HCT116 (cell line): ENCODE results near the gene EN2. TPM values are rescaled to one million over a fixed set of nuclear protein-coding genes. Genes with fewer than 3 reads are reported as not detected.

ENCODE experiments used
- ATAC-seq: fragments of 200-7000 bp; cut with Tn5 transposase; 2 replicates; pipeline ENCODE4 v1.9.1; 2020; ENCODE audit warnings: mild to moderate bottlenecking, moderate library complexity
- BruUV-seq: library from RNA; stranded (reverse); fragments of 400-500 nt; replicated peaks from 2 replicates; lab custom pipeline; 2021; lab: Mats Ljungman, UMichigan
- CTCF ChIA-PET: fragments of 300-600 bp; sonication (Branson Sonifier 250); formaldehyde crosslinking; loops from one replicate; lab custom pipeline; 2021; ENCODE audit warnings: antibody characterized with exemption; lab: Charles Lee
- POLR2A ChIA-PET: fragments of 300-600, 350-600 bp; sonication (Branson Sonifier 250); formaldehyde crosslinking; loops from one replicate; lab custom pipeline; 2021; ENCODE audit warnings: antibody characterized with exemption; lab: Charles Lee
- RAD21 ChIA-PET, 2 experiments: fragments of 300-600 bp; sonication (Branson Sonifier 250); formaldehyde crosslinking; loops; one replicate each; lab custom pipeline; 2023; ENCODE audit warnings: low total read pairs in 2 of 2; ENCODE audit not compliant: uncharacterized antibody in 2 of 2, unreplicated experiment in 2 of 2, low non-redundant PET in 1 of 2; lab: Charles Lee
- DNase-seq: peaks from one replicate; pipeline ENCODE4 v3.0.0-alpha.2; 2010; ENCODE audit warnings: low read depth, low spot score
- H2AFZ ChIP-seq: fragments of 200-600 bp; shearing (Covaris generic), sonication (generic); 2 replicates; pipeline ENCODE4 v1.6.1; 2017; ENCODE audit warnings: low read depth, mixed run types, mixed read lengths, antibody characterized with exemption, low read length; ENCODE audit not compliant: poor library complexity, severe bottlenecking
- H3K27ac ChIP-seq: 2 replicates; pipeline ENCODE4 v1.5.1; 2012; ENCODE audit warnings: low read depth, low read length
- H3K27me3 ChIP-seq: fragments of 200-600 bp; sonication (generic); 2 replicates; pipeline ENCODE4 v1.6.1; 2016; ENCODE audit warnings: mixed run types, low read length, mixed read lengths; ENCODE audit not compliant: insufficient read depth
- H3K36me3 ChIP-seq, 2 experiments: fragments of 200-500 bp in 1 of 2; fragments of 200-600 bp in 1 of 2; sonication (Bioruptor generic) in 1 of 2; sonication (generic) in 1 of 2; 2 replicates each; pipeline versions ENCODE4 v1.5.1 to v1.6.1; 2014 to 2016; ENCODE audit warnings: low read length in 2 of 2, inconsistent platforms in 1 of 2, mixed read lengths in 1 of 2, mixed run types in 1 of 2; ENCODE audit not compliant: insufficient read depth in 2 of 2, control insufficient read depth in 1 of 2
- H3K4me1 ChIP-seq, 2 experiments: fragments of 200-600 bp in 1 of 2; sonication (generic) in 1 of 2; 2 replicates each; pipeline versions ENCODE4 v1.5.1 to v1.6.1; 2012 to 2017; ENCODE audit warnings: low read length in 2 of 2, inconsistent platforms in 1 of 2, mild to moderate bottlenecking in 1 of 2, mixed read lengths in 1 of 2, mixed run types in 1 of 2, moderate library complexity in 1 of 2; ENCODE audit not compliant: insufficient read depth in 2 of 2, control insufficient read depth in 1 of 2
- H3K4me2 ChIP-seq: fragments of 200-600 bp; sonication (generic); 2 replicates; pipeline ENCODE4 v1.6.1; 2017; ENCODE audit warnings: mixed run types, low read length, mixed read lengths
- H3K4me3 ChIP-seq, 2 experiments: fragments of 200-600 bp in 1 of 2; sonication (generic) in 1 of 2; replicated peaks in 1 of 2; 2 replicates each; pipeline ENCODE4 v1.5.1; 2011 to 2016; ENCODE audit warnings: low read length in 2 of 2, control low read depth in 1 of 2, low read depth in 1 of 2, mild to moderate bottlenecking in 1 of 2, mixed read lengths in 1 of 2, mixed run types in 1 of 2
- H3K79me2 ChIP-seq: fragments of 200-600 bp; sonication (generic); 2 replicates; pipeline ENCODE4 v1.6.1; 2017; ENCODE audit warnings: mild to moderate bottlenecking, mixed run types, low read length, moderate library complexity, mixed read lengths; ENCODE audit not compliant: insufficient read depth
- H3K9ac ChIP-seq: fragments of 200-600 bp; sonication (generic); 2 replicates; pipeline ENCODE4 v1.6.1; 2016; ENCODE audit warnings: low read length, mixed read lengths
- H3K9me2 ChIP-seq: fragments of 200-600 bp; sonication (generic), shearing (Covaris generic); 2 replicates; pipeline ENCODE4 v1.6.1; 2017; ENCODE audit warnings: mixed run types, mild to moderate bottlenecking, moderate library complexity; ENCODE audit not compliant: insufficient read depth
- H3K9me3 ChIP-seq, 2 experiments: fragments of 200-500 bp in 1 of 2; fragments of 200-600 bp in 1 of 2; sonication (Bioruptor generic) in 1 of 2; sonication (generic) in 1 of 2; 2 replicates each; pipeline ENCODE4 v1.6.1; 2014 to 2017; ENCODE audit warnings: low read length in 2 of 2, mixed read lengths in 2 of 2, inconsistent platforms in 1 of 2, low read depth in 1 of 2, mild to moderate bottlenecking in 1 of 2, mixed run types in 1 of 2, moderate library complexity in 1 of 2; ENCODE audit not compliant: control insufficient read depth in 1 of 2, insufficient read depth in 1 of 2
- H4K20me1 ChIP-seq: fragments of 200-600 bp; sonication (generic), shearing (Covaris generic); 2 replicates; pipeline ENCODE4 v1.6.1; 2017; ENCODE audit warnings: mixed run types, mild to moderate bottlenecking, moderate library complexity; ENCODE audit not compliant: insufficient read depth
- ELF1 ChIP-seq: IDR thresholded peaks from 2 replicates; pipeline ENCODE4 v1.6.1; 2012; ENCODE audit warnings: low read depth, borderline replicate concordance
- EZH2phosphoT487 ChIP-seq: fragments of 200-600 bp; IDR thresholded peaks from 2 replicates; pipeline ENCODE4 v1.6.1; 2018; ENCODE audit warnings: antibody characterized with exemption, borderline replicate concordance
- MAX ChIP-seq: IDR thresholded peaks from 2 replicates; pipeline ENCODE4 v1.6.1; 2012
- intact Hi-C: fragments of 100-400 bp; cut with micrococcal nuclease; formaldehyde crosslinking; loops from 2 replicates; pipeline ENCODE4 v1.10.0; 2022
- total RNA-seq: library from RNA; stranded (reverse); gene quantifications from one replicate; pipeline ENCODE4 v1.2.1, GENCODE V29; 2021; ENCODE audit not compliant: unreplicated experiment
- TF ChIP-seq, protein P1 (sequence below): IDR thresholded peaks from 2 replicates; pipeline ENCODE4 v1.6.1; 2012; ENCODE audit warnings: low read depth

Gene EN2
- total RNA-seq, 1 experiment from 2014 or later, result 0.32 TPM

DNA sequence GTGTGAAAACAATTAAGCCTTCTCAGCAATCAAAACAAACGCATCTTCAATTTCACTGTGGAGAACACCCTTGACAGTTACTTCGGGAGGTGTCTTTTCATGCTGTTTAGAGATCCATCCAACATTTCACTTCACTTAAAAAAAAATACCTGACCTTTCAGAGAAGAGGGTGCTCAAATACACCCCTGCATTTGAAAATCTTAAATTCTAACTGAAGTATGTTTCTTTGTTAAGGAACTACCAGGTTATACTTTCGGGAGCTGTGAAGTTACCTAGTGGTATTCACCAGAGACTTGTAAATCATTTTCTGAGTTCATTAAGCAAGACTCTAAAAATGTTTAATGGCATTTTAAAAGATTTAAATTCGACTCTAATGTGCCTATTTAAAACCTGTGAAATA is 49.6 kb downstream of the EN2 start:
- no peak overlapping the region for H2AFZ ChIP-seq
- H3K27ac ChIP-seq, result no peak overlapping the region
- H3K4me2 ChIP-seq, result no peak overlapping the region
- intact Hi-C loops, result no loop called here
- no peaks in the 10 kb centered on the region for H3K4me1 ChIP-seq
- no peaks in the 10 kb centered on the region for H4K20me1 ChIP-seq
- ChIA-PET POLR2A (no interaction called here), RAD21 (no interaction called here), CTCF (no interaction called here)
- no peak for DNase-seq
- TF ChIP-seq ELF1 (no peak), MAX (no peak), EZH2phosphoT487 (no peak)
- TF ChIP-seq, protein P1, sequence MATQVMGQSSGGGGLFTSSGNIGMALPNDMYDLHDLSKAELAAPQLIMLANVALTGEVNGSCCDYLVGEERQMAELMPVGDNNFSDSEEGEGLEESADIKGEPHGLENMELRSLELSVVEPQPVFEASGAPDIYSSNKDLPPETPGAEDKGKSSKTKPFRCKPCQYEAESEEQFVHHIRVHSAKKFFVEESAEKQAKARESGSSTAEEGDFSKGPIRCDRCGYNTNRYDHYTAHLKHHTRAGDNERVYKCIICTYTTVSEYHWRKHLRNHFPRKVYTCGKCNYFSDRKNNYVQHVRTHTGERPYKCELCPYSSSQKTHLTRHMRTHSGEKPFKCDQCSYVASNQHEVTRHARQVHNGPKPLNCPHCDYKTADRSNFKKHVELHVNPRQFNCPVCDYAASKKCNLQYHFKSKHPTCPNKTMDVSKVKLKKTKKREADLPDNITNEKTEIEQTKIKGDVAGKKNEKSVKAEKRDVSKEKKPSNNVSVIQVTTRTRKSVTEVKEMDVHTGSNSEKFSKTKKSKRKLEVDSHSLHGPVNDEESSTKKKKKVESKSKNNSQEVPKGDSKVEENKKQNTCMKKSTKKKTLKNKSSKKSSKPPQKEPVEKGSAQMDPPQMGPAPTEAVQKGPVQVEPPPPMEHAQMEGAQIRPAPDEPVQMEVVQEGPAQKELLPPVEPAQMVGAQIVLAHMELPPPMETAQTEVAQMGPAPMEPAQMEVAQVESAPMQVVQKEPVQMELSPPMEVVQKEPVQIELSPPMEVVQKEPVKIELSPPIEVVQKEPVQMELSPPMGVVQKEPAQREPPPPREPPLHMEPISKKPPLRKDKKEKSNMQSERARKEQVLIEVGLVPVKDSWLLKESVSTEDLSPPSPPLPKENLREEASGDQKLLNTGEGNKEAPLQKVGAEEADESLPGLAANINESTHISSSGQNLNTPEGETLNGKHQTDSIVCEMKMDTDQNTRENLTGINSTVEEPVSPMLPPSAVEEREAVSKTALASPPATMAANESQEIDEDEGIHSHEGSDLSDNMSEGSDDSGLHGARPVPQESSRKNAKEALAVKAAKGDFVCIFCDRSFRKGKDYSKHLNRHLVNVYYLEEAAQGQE, result no peak
- no peaks in the 10 kb centered on the region for H3K9me2 ChIP-seq
- no peak for ATAC-seq
- no peaks in the 10 kb centered on the region for H3K9me3 ChIP-seq
- no peaks in the 10 kb centered on the region for H3K79me2 ChIP-seq
- H3K4me3 ChIP-seq, result no peak overlapping the region
- H3K9ac ChIP-seq, result no peak overlapping the region
- peaks cover 76% of the 10 kb centered on the region for H3K27me3 ChIP-seq
- H3K36me3 ChIP-seq, result no peaks in the 10 kb centered on the region
- no TSS peak for BruUV-seq
